GM12891 (cell line): ENCODE data around the gene TMEM190.

Experiments used
- PAX5 ChIP-seq: IDR thresholded peaks from 2 replicates; pipeline ENCODE4 v1.6.1; 2011; ENCODE audit warnings: low read length, moderate library complexity, mild to moderate bottlenecking; ENCODE audit not compliant: insufficient read depth, severe bottlenecking
- POLR2A ChIP-seq: IDR thresholded peaks from 2 replicates; pipeline ENCODE4 v1.6.1; 2011; ENCODE audit warnings: low read depth, low read length, control low read depth
- POLR2AphosphoS5 ChIP-seq: IDR thresholded peaks from 2 replicates; pipeline ENCODE4 v1.6.1; 2011; ENCODE audit warnings: low read depth, low read length, control low read depth
- POU2F2 ChIP-seq: IDR thresholded peaks from 2 replicates; pipeline ENCODE4 v1.6.1; 2011; ENCODE audit warnings: low read depth, mild to moderate bottlenecking, control low read depth, low read length, moderate library complexity
- SPI1 ChIP-seq: IDR thresholded peaks from 2 replicates; pipeline ENCODE4 v1.6.1; 2011; ENCODE audit warnings: low read depth, low read length, control low read depth
- TAF1 ChIP-seq: IDR thresholded peaks from 2 replicates; pipeline ENCODE4 v1.6.1; 2011; ENCODE audit warnings: low read depth, low read length, control low read depth

DNA sequence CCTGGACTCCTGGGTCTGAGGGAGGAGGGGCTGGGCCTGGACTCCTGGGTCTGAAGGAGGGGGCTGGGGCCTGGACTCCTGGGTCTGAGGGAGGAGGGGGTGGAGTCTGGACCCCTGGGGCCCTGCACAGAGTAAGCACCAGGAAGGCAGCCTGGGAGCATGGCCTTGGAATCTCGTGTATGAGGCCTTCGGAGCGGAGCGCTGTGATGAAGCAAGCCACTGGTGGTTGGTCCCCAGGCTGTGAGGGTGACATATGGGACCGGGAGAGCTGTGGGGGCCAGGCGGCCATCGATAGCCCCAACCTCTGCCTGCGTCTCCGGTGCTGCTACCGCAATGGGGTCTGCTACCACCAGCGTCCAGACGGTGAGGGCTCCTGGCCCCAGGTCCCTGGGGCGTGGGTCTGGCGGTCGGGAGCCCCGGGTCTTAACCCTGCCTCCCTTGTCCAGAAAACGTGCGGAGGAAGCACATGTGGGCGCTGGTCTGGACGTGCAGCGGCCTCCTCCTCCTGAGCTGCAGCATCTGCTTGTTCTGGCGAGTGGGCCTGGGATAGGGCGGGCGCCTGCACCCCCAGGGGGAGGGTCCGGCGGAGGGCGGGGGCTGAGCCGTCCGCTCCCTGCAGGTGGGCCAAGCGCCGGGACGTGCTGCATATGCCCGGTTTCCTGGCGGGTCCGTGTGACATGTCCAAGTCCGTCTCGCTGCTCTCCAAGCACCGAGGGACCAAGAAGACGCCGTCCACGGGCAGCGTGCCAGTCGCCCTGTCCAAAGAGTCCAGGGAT is 918 bp downstream of the TMEM190 start:
- TF ChIP-seq PAX5 (no peak), POLR2A (no peak), TAF1 (no peak), POLR2AphosphoS5 (no peak), SPI1 (no peak), POU2F2 (no peak)
